ENCODE results near the gene SCN9A. TPM values are rescaled to one million over a fixed set of nuclear protein-coding genes. Genes with fewer than 3 reads are reported as not detected.

The SCN9A gene
- total and polyA plus RNA-seq, 9 of the 15 experiments (the other 6 are each of a cell fraction or from before 2014, with no cell fraction given), result 1.4 to 22.8 (median 7.1) TPM

DNA sequence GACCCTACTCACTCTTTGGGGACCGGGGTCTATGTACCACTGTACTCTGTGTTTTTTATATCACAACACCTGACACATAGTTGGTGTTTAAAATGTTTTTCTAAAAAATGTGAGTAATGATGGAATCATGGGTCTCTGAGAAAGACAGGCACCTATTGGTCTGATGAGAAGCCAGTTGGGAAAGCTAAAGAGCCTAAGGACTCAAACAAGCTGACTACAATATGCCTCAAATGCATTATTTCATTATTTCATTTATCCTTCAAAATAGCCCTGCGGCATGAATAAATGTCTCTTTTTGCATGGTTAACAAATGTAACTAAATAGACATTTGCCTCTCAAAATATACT lies 145.0 kb downstream of the SCN9A start (continued):
- TF ChIP-seq, protein P1, sequence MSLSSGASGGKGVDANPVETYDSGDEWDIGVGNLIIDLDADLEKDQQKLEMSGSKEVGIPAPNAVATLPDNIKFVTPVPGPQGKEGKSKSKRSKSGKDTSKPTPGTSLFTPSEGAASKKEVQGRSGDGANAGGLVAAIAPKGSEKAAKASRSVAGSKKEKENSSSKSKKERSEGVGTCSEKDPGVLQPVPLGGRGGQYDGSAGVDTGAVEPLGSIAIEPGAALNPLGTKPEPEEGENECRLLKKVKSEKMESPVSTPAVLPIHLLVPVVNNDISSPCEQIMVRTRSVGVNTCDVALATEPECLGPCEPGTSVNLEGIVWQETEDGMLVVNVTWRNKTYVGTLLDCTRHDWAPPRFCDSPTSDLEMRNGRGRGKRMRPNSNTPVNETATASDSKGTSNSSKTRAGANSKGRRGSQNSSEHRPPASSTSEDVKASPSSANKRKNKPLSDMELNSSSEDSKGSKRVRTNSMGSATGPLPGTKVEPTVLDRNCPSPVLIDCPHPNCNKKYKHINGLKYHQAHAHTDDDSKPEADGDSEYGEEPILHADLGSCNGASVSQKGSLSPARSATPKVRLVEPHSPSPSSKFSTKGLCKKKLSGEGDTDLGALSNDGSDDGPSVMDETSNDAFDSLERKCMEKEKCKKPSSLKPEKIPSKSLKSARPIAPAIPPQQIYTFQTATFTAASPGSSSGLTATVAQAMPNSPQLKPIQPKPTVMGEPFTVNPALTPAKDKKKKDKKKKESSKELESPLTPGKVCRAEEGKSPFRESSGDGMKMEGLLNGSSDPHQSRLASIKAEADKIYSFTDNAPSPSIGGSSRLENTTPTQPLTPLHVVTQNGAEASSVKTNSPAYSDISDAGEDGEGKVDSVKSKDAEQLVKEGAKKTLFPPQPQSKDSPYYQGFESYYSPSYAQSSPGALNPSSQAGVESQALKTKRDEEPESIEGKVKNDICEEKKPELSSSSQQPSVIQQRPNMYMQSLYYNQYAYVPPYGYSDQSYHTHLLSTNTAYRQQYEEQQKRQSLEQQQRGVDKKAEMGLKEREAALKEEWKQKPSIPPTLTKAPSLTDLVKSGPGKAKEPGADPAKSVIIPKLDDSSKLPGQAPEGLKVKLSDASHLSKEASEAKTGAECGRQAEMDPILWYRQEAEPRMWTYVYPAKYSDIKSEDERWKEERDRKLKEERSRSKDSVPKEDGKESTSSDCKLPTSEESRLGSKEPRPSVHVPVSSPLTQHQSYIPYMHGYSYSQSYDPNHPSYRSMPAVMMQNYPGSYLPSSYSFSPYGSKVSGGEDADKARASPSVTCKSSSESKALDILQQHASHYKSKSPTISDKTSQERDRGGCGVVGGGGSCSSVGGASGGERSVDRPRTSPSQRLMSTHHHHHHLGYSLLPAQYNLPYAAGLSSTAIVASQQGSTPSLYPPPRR (CRISPR knock-in tag; IDR thresholded peaks at IDR 0.05; ENCODE audit: borderline replicate concordance), result no peak
- TF ChIP-seq E4F1 (CRISPR knock-in tag; IDR thresholded peaks at IDR 0.05; ENCODE audit: borderline replicate concordance) (no peak), KDM2B (CRISPR knock-in tag; IDR thresholded peaks at IDR 0.05) (no peak), ZNF3 (CRISPR knock-in tag; IDR thresholded peaks at IDR 0.05) (no peak), SP1 (CRISPR knock-in tag; IDR thresholded peaks at IDR 0.05) (no peak), ZFP1 (CRISPR knock-in tag; IDR thresholded peaks at IDR 0.05) (no peak)
